ENCODE data around the gene AEBP1.

The AEBP1 gene

GRCh38 chr7:44066494-44067063, 37.6 kb upstream of the AEBP1 start:
- no peak for DNase-seq (ENCODE audit: low read depth)

GRCh38 chr7:44067064-44067951, 36.8 kb upstream of the AEBP1 start:
- no peak for TF ChIP-seq CTCF (conservative IDR thresholded peaks at IDR 0.05; ENCODE audit: control insufficient read depth, insufficient read depth, low read depth, low read length)
- H3K4me3 ChIP-seq (ENCODE audit: control insufficient read depth, low read depth, low read length) = no peak overlapping the region
- DNase-seq (ENCODE audit: low read depth) = no peak

More at GRCh38 chr7:44066494-44067063, 37.6 kb upstream of the AEBP1 start:
- no peak overlapping the region for H3K4me3 ChIP-seq (ENCODE audit: control insufficient read depth, low read depth, low read length)
- TF ChIP-seq CTCF (conservative IDR thresholded peaks at IDR 0.05; ENCODE audit: control insufficient read depth, insufficient read depth, low read depth, low read length) = no peak

GRCh38 chr7:44068054-44068453, 36.1 kb upstream of the AEBP1 start:
- DNase-seq (ENCODE audit: low read depth) = no peak
- TF ChIP-seq CTCF (conservative IDR thresholded peaks at IDR 0.05; ENCODE audit: control insufficient read depth, insufficient read depth, low read depth, low read length) = no peak
- H3K4me3 ChIP-seq (ENCODE audit: control insufficient read depth, low read depth, low read length) = no peak overlapping the region

GRCh38 chr7:44071726-44072363, 32.3 kb upstream of the AEBP1 start:
- no peak for DNase-seq (ENCODE audit: low read depth)
- TF ChIP-seq CTCF (conservative IDR thresholded peaks at IDR 0.05; ENCODE audit: control insufficient read depth, insufficient read depth, low read depth, low read length) = no peak
- H3K4me3 ChIP-seq (ENCODE audit: control insufficient read depth, low read depth, low read length) = no peak overlapping the region

GRCh38 chr7:44072364-44073231, 31.5 kb upstream of the AEBP1 start:
- H3K4me3 ChIP-seq (ENCODE audit: control insufficient read depth, low read depth, low read length) = no peak overlapping the region
- DNase-seq (ENCODE audit: low read depth) = peak; percentile 91
- TF ChIP-seq CTCF (conservative IDR thresholded peaks at IDR 0.05; ENCODE audit: control insufficient read depth, insufficient read depth, low read depth, low read length) = peak; percentile 92
